Mucosa of rectum (tissue), 2 donors: ENCODE results near the gene IL1R1.

Experiments used
- H3K27ac ChIP-seq, 2 donors: one replicate each; pipeline ENCODE4 v1.7.0; 2013; ENCODE audit warnings: inconsistent platforms in 2 of 2, low read depth in 2 of 2, low read length in 2 of 2
- H3K27me3 ChIP-seq, 2 donors: one replicate each; pipeline ENCODE4 v1.7.0; 2013; ENCODE audit warnings: low read length in 2 of 2; ENCODE audit not compliant: control insufficient read depth in 2 of 2, insufficient read depth in 2 of 2
- H3K36me3 ChIP-seq, 2 donors: one replicate each; pipeline ENCODE4 v1.7.0; 2013; ENCODE audit warnings: low read length in 2 of 2; ENCODE audit not compliant: control insufficient read depth in 2 of 2, insufficient read depth in 2 of 2
- H3K4me1 ChIP-seq, 2 donors: one replicate each; pipeline ENCODE4 v1.7.0; 2013; ENCODE audit warnings: low read length in 2 of 2, mild to moderate bottlenecking in 1 of 2; ENCODE audit not compliant: control insufficient read depth in 2 of 2, insufficient read depth in 2 of 2
- H3K4me3 ChIP-seq, 2 donors: one replicate each; pipeline ENCODE4 v1.7.0; 2013; ENCODE audit warnings: low read length in 2 of 2
- H3K9ac ChIP-seq, 2 donors: one replicate each; pipeline ENCODE4 v1.7.0; 2013; ENCODE audit warnings: low read length in 2 of 2, low read depth in 1 of 2, mild to moderate bottlenecking in 1 of 2
- H3K9me3 ChIP-seq, 2 donors: one replicate each; pipeline ENCODE4 v1.7.0; 2013; ENCODE audit warnings: low read length in 2 of 2; ENCODE audit not compliant: control insufficient read depth in 2 of 2
- donor health status: healthy.
- donor health status: Normal muscosa, but diverticular disease.

The IL1R1 gene

DNA sequence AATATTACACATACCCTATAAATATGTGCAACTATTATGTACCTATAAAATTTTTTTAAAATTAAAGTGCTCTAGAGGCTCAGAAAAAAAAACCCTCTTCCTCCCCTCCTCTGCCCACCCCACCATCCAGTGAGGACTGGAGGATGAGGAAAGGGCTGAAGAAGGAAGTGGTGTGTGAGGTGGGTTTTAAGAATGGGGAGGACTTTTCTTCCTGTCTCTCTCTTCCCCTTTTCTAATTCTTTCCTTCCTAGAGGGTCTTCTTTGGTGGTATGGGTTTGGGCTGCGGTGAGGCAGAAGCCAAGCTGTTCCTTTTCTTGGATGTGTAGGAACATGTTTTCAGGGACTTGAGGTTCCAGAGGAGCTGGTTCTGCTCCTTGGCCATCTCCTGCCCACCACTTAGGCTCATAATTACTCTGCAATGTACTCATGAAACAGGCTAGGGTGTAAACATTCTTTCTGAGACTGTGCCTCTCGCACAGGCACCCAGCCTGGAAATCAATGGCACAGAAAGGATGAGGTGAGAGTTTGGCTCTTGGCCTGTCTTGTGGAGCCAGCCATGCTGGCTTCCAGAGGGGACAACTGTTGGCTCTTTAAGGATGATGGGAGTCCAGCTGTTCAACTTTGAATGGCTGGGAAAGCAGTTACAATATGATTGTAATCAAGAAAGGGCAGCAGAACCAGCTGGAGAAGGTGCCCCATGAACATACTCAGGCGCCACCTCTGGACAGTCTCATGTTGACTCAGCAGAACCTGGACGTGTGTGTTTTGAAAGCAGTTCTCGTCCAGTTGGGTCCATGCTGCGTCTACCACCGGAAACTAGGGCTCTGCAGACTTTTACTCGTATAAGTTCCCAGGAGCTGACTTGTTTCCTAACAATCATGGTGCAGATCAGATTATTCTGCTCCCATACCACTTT is 82.5 kb downstream of the IL1R1 start:
- Histone ChIP-seq H3K27me3 (no peaks in the 10 kb centered on the region), H3K9me3 (no peaks in the 10 kb centered on the region), H3K9ac (no peak overlapping the region), H3K27ac (no peak overlapping the region), H3K4me3 (no peak overlapping the region), H3K36me3 (no peaks in the 10 kb centered on the region), H3K4me1 (peaks cover 11 to 20% of the 10 kb centered on the region in 2 donors)

DNA sequence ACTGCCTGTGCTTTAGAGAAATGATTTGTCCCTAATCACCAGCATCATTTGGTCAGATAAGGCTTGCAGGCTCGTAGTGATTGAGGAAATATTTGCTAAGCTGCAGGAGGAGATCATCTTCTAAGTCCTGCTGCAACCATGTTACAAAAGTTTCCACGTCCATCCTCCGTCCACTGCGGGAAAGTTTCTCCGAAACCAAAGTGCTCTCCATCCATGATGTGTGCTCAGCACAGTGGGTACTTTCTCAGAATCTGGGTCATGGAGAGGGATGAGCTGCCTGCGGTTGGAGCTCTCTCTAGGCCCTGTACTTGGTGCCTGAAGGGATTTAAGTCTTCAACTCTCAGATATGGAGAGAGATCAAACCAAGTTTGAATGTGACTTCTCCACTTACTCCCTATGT is 83.6 kb downstream of the IL1R1 start:
- Histone ChIP-seq H3K9me3 (no peaks in the 10 kb centered on the region), H3K4me3 (no peak overlapping the region), H3K27ac (peak overlapping the region; percentile 92 to 96), H3K36me3 (no peaks in the 10 kb centered on the region), H3K27me3 (no peaks in the 10 kb centered on the region), H3K4me1 (peaks cover 11 to 20% of the 10 kb centered on the region in 2 donors), H3K9ac (peak overlapping the region in 1 of 2 donors; percentile 1)

DNA sequence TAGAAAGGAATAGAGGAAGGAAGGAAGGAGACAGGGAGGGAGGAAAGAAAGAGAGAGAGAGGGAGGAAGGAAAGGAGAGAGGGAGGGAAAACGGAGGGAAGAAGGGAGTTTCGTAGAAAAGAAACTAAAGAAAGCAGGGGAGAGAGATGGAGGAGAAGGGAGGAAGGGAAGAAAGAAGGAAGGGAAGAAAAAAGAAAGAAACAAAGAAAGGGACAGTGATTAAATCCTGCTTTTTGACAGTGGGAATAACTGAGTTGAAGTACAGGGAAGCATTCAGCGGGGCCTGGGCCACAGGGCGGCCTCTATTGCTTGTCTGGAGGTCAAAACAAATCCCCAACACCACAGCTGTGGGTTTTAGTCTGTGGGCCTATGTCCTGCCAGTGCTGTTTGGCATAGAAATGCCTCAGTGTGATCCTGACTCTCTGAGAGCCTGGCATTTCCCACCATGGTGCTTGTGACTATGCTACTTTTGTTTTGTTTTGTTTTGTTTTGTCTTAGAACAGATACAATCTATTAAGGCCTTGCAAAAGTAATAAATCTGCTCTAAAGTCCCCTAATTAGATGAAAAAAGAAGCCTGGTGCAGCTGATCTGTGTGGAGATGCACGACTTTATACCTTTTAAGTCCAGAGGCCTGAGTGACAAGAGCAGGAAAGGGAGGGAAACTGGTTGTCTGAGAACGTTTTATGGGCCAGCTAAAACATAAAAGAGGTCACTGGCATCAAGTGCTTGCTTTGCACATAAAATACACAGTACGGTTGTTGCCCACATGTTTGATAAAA is 84.3 kb downstream of the IL1R1 start:
- Histone ChIP-seq H3K36me3 (no peaks in the 10 kb centered on the region), H3K4me3 (no peak overlapping the region), H3K9me3 (no peaks in the 10 kb centered on the region), H3K27ac (peak overlapping the region; percentile 92 to 96), H3K27me3 (no peaks in the 10 kb centered on the region), H3K9ac (peak overlapping the region; percentile 73 to 80), H3K4me1 (peaks cover 11 to 20% of the 10 kb centered on the region in 2 donors)

GRCh38 chr2:102229141-102229769 is 86.7 kb downstream of the IL1R1 start:
- peak overlapping the region; percentile 34 to 92 for H3K27ac ChIP-seq
- no peaks in the 10 kb centered on the region for H3K27me3 ChIP-seq
- H3K4me1 ChIP-seq = peaks cover 11 to 20% of the 10 kb centered on the region in 2 donors
- no peaks in the 10 kb centered on the region for H3K36me3 ChIP-seq
- H3K9me3 ChIP-seq = no peaks in the 10 kb centered on the region
- H3K4me3 ChIP-seq = no peak overlapping the region
- H3K9ac ChIP-seq = no peak overlapping the region
